ENCODE results near the gene KCNQ1. TPM values are rescaled to one million over a fixed set of nuclear protein-coding genes. Genes with fewer than 3 reads are reported as not detected.
A peak's percentile ranks its signal among the peaks of the same experiment; 100 is the strongest.

The KCNQ1 gene
- total RNA-seq, 1 donor from 2014 or later, result 2.7 TPM

- Histone ChIP-seq H3K36me3 (no peaks in the 10 kb centered on the region), H3K9me3 (no peaks in the 10 kb centered on the region), H3K27ac (no peak overlapping the region), H3K4me3 (no peak overlapping the region), H3K27me3 (no peaks in the 10 kb centered on the region), H3K4me1 (no peaks in the 10 kb centered on the region)
- DNase-seq (ENCODE audit: extremely low spot score in 2 of 2), result peak; percentile 74 to 95
- TF ChIP-seq CTCF (IDR thresholded peaks at IDR 0.05) (no peak), POLR2AphosphoS5 (IDR thresholded peaks at IDR 0.05; ENCODE audit: insufficient read depth in 1 of 2, low read depth in 1 of 2) (no peak), POLR2A (IDR thresholded peaks at IDR 0.05) (no peak)
- intact Hi-C loops (cut with DNase I), result no loop called here
Measured at GRCh38 chr11:2761131-2762030, 316.6 kb downstream of the KCNQ1 start.

- Histone ChIP-seq H3K36me3 (no peaks in the 10 kb centered on the region), H3K4me1 (no peaks in the 10 kb centered on the region), H3K27me3 (no peaks in the 10 kb centered on the region), H3K4me3 (no peak overlapping the region), H3K9me3 (no peaks in the 10 kb centered on the region), H3K27ac (no peak overlapping the region)
- DNase-seq (ENCODE audit: extremely low spot score in 2 of 2), result peak in 1 of 2 donors; percentile 84
- intact Hi-C loops (cut with DNase I), result no loop called here
- TF ChIP-seq CTCF (IDR thresholded peaks at IDR 0.05), result no peak
- TF ChIP-seq POLR2A (IDR thresholded peaks at IDR 0.05), result no peak
- no peak for TF ChIP-seq POLR2AphosphoS5 (IDR thresholded peaks at IDR 0.05; ENCODE audit: insufficient read depth in 1 of 2, low read depth in 1 of 2)
Measured at GRCh38 chr11:2762031-2762380, 317.2 kb downstream of the KCNQ1 start.

- peak; percentile 64 to 77 for DNase-seq (ENCODE audit: extremely low spot score in 2 of 2)
- intact Hi-C loops (cut with DNase I), result no loop called here
- Histone ChIP-seq H3K9me3 (no peaks in the 10 kb centered on the region), H3K4me3 (no peak overlapping the region), H3K27ac (no peak overlapping the region), H3K36me3 (no peaks in the 10 kb centered on the region), H3K27me3 (no peaks in the 10 kb centered on the region), H3K4me1 (no peaks in the 10 kb centered on the region)
- TF ChIP-seq POLR2A (IDR thresholded peaks at IDR 0.05), result no peak
- TF ChIP-seq CTCF (IDR thresholded peaks at IDR 0.05), result no peak
- TF ChIP-seq POLR2AphosphoS5 (IDR thresholded peaks at IDR 0.05; ENCODE audit: insufficient read depth in 1 of 2, low read depth in 1 of 2), result no peak
Measured at GRCh38 chr11:2762451-2762850, 317.6 kb downstream of the KCNQ1 start.

GRCh38 chr11:2763984-2764383 is 319.2 kb downstream of the KCNQ1 start:
- intact Hi-C loops (cut with DNase I), result no loop called here
- no peaks in the 10 kb centered on the region for H3K4me1 ChIP-seq

More at GRCh38 chr11:2763984-2764383, 319.2 kb downstream of the KCNQ1 start:
- H3K9me3 ChIP-seq, result no peaks in the 10 kb centered on the region
- H3K4me3 ChIP-seq, result no peak overlapping the region
- TF ChIP-seq POLR2AphosphoS5 (IDR thresholded peaks at IDR 0.05; ENCODE audit: insufficient read depth in 1 of 2, low read depth in 1 of 2) (no peak), CTCF (IDR thresholded peaks at IDR 0.05) (no peak), POLR2A (IDR thresholded peaks at IDR 0.05) (no peak)
- H3K36me3 ChIP-seq, result no peaks in the 10 kb centered on the region
- no peaks in the 10 kb centered on the region for H3K27me3 ChIP-seq
- no peak overlapping the region for H3K27ac ChIP-seq
- no peak for DNase-seq (ENCODE audit: extremely low spot score in 2 of 2)
